Hypothalamus (tissue), 51 donors: Measurements from ENCODE around the gene SEMA3C.

ENCODE experiments used
- DNase-seq, 51 donors: peaks; one replicate each; lab custom pipeline; 2025; lab: John Stamatoyannopoulos, UW

The SEMA3C gene

DNA sequence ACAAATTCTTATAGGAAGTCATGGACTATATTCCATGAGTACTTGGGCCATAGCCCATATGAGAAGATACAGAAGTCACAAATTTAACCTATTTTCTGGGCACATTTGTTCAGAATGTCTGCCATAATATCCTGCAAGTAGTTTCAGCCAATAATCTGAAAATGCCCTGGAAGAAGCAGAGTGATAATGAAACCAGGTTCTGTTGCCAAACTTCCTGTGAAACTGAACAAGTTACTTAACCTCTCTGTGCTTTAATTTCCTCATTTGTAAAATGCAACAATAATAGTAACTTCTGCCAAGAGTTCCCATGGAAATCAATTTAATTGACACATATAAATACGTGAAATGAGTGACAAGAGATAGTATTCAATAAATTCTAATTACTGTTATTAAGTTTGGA is 88.8 kb downstream of the SEMA3C start:
- no peak for DNase-seq

GRCh38 chr7:80829527-80829926 is 89.3 kb downstream of the SEMA3C start:
- DNase-seq = no peak

DNA sequence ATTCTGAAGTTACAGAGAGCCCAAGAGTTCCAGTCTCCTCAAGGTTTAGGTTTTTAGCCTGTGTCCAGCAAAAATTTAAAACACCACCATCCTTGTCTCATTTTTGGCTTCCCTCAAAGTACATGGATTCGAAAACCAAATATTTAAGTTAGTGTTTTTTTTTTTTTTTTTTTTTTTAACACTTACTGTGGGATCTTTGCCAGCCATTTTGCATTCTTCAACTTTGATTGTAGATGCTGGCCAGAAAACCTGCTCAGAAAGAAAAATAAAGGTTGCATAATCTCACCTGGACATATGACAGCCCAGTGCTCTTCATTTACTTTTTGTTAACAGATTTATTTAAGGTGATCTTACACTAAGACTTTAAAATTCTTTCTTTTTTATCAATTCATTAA is 91.6 kb downstream of the SEMA3C start:
- no peak for DNase-seq

GRCh38 chr7:80826520-80827238 is 92.2 kb downstream of the SEMA3C start:
- DNase-seq = no peak

DNA sequence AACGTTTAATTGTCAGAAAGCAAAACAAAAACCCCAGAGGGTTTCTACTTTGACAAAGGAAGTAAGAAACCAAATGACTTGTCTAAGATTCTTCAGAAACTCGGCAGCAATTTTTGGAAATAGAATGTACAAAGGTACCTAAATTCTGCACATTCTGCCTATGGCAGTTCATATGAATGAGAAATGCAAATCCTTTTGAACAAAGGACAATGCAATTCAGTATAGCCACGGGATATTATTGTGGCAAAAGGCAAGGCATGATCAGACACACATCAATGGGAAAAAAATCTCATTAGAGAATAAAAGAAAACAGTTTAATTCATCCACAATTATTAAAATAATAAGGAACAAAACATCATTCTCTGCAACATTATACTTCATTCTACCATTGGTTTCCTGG is 93.4 kb downstream of the SEMA3C start:
- DNase-seq = no peak

- DNase-seq = no peak
Observed at GRCh38 chr7:80824253-80824652, 94.6 kb downstream of the SEMA3C start.

- DNase-seq = no peak
Observed at GRCh38 chr7:80823057-80823456, 95.8 kb downstream of the SEMA3C start.

DNA sequence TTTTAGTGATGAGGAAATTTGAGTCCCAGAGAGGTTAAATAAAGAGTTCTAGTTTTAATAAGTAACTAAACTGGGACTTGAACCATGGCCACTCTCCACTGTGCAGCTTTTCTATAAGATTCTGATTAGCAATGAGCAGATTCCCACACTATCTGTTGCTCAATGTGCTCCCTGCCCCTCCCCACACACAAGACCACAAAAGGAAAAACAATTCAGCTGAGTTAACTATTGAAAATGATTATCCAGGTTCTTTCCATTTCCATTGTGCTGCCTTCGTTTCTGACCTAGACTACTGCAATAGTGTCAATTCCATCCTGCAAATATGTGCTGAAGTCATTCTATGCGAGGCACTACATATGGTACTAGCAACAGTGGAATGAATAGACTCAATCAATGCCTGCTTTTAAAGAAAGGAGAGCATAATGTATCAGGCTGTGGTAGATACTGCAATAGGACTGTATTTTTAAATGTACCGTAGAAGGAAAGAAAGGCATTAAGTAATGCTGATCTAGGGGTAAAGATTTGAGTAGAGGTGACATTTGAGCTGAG is 97.0 kb downstream of the SEMA3C start:
- no peak for DNase-seq

DNA sequence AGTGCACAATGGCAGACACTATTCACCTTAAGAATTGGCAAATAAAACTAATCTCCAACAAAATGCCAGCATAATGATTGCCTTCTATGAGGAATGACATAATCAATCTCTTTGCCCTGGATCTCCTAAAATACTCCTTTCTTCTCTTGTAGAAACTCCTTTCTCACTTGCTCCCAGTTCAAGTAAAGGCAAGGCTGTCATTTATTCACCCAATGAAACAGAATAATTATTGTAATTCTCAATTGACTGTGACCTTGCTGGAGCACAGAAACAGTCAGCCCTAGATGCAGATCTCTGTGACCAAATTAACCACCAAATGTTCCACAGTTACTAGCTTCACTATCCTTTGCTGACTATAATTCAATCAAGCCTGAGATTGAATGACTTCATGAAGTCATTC is 99.3 kb downstream of the SEMA3C start:
- DNase-seq = no peak

- DNase-seq = no peak
Observed at GRCh38 chr7:80818181-80818580, 100.7 kb downstream of the SEMA3C start.

- DNase-seq = no peak
Observed at GRCh38 chr7:80816806-80817205, 102.0 kb downstream of the SEMA3C start.

- DNase-seq = no peak
Observed at GRCh38 chr7:80815733-80816132, 103.1 kb downstream of the SEMA3C start.

DNA sequence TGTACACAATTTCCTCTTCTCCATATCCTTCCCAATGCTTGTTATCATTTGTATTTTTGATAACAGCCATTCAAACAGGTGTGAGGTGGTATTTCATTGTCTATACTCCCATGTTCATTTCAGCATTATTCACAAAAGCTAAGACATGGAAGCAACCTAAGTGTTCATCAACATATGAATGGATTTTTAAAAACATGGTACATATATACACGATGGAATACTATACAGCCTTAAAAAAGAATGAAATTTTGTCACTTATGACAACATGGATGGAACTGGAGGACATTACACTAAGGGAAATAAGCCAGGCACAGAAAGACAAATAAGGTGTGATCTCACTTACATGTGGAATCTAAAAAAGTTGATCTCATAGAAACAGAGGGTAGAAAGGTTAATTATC is 109.3 kb downstream of the SEMA3C start:
- DNase-seq = no peak

- DNase-seq = no peak
Observed at GRCh38 chr7:80807166-80807900, 111.5 kb downstream of the SEMA3C start.

- no peak for DNase-seq
Observed at GRCh38 chr7:80806663-80807062, 112.2 kb downstream of the SEMA3C start.

GRCh38 chr7:80804589-80804988 is 114.3 kb downstream of the SEMA3C start:
- DNase-seq = no peak

DNA sequence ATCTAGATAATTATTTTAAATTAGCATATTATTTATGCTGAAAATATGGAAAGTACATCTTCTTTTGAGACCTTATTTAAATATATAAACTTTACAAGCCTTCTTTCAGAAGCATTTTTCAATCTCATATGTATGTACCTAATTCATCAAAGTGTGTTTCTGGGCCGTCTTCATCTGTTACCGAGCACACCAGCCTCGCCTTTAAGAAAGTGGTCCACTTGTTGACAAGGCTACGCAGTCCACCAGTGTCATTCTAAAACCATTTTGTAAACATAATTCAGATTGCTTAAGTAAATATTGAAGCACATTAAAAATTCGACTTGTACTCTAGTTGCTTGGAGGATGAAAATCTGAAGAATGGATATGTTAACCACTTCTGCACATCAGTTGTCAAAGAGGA is 116.3 kb downstream of the SEMA3C start:
- DNase-seq = no peak

DNA sequence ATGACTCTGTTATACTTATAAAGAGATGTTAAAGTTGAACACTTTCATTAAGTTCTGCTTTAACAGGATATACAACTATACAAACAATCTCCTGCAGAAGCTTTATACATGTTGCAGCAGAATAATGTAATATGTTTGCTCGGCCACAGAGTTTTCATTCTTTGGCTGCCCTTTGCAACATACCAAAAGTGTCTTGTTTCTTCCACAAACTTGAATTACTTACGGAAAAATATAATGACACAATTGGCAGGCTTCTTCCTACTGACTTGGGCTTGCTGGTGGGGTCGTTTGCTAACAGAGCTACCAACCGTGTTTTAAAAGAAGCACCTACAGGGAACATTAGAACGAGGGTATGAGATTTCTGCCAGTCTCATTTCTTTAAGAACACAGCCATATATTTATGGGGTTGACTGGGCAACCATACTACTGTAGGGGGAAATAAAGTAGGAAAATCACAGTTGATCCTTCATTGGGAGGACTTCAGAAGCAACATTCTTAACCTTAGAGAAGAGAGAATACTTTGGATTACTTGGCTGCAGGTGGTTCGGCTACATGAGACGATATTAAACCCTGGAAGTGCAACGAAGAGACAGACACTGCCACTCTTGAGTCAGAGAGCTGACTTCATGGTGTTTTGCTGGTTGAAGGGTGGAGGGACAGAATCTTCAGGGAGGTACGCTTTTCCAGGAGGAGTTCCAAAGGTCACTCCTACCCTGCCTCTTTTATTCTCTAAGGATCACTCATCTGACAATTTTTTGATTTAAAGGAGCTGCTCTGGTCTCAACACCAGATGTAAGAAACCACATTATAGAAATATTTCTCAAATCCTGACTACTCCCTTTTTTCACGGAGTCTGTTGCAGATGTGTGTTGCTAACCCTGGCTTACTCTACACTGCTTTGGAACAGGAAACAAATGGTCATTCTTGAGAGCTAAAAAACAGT is 123.9 kb downstream of the SEMA3C start:
- DNase-seq = no peak

GRCh38 chr7:80791509-80791929 is 127.3 kb downstream of the SEMA3C start:
- no peak for DNase-seq

GRCh38 chr7:80790877-80791276 is 128.0 kb downstream of the SEMA3C start:
- peak in 1 of 51 donors; percentile 4 for DNase-seq

GRCh38 chr7:80787721-80788120 is 131.1 kb downstream of the SEMA3C start:
- DNase-seq = no peak
